HUES6 (cell line): ENCODE results near the gene DMP1.

ENCODE experiments used
- H3K27ac ChIP-seq: 2 replicates; pipeline ENCODE4 v1.7.0; 2013; ENCODE audit warnings: low read depth, mild to moderate bottlenecking, low read length, inconsistent platforms
- H3K27me3 ChIP-seq: 2 replicates; pipeline ENCODE4 v1.6.1; 2013; ENCODE audit warnings: low read length; ENCODE audit not compliant: control insufficient read depth, insufficient read depth
- H3K36me3 ChIP-seq: 2 replicates; pipeline ENCODE4 v1.6.1; 2013; ENCODE audit warnings: low read length; ENCODE audit not compliant: control insufficient read depth, insufficient read depth
- H3K4me1 ChIP-seq: 2 replicates; pipeline ENCODE4 v1.6.1; 2013; ENCODE audit warnings: low read length; ENCODE audit not compliant: control insufficient read depth, insufficient read depth
- H3K4me3 ChIP-seq: 2 replicates; pipeline ENCODE4 v1.5.1; 2013; ENCODE audit warnings: low read depth, low read length
- H3K9ac ChIP-seq: one replicate; pipeline ENCODE4 v1.6.1; 2013; ENCODE audit warnings: mild to moderate bottlenecking, low read length
- H3K9me3 ChIP-seq: 2 replicates; pipeline ENCODE4 v1.6.1; 2013; ENCODE audit warnings: low read depth, low read length; ENCODE audit not compliant: control insufficient read depth, insufficient read depth

Gene DMP1

DNA sequence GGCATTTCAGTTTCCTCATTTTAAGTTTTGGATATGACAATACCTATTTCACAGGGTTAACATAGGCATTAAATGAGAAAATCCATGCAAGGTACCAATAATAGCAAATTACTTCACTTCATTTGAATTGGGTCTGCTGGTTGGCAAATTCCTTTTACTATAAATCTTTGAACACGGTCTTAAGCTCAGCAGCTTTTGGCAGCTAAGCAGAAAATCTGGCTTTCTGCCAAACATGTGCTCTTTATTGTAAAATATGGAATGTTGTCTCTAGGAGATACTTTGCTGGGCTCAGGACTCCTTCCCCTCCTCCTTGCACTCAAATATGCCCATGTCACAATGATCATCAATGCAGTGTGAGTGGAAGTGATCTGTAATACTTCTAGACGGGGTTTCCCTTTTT is 16.8 kb upstream of the DMP1 start:
- H3K9me3 ChIP-seq, result no peaks in the 10 kb centered on the region
- no peak overlapping the region for H3K4me3 ChIP-seq

DNA sequence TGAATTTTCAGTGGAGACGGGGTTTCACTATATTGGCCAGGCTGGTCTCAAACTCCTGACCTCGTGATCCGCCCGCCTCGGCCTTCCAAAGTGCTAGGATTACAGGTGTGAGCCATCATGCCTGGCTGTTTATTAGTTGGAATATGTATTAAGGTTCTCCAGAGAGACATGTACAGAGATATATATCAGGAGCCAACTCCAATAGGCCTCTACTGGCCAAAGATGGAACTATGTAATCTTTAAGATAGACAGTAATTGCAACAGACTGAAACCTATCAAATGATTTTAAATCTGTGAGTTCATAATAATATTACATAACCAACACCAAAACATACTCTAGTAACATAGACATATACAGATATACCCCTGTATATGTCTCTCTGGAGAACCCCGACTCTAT is 5.8 kb upstream of the DMP1 start:
- no peaks in the 10 kb centered on the region for H3K36me3 ChIP-seq
- no peak overlapping the region for H3K27ac ChIP-seq
- H3K4me3 ChIP-seq, result no peak overlapping the region
- no peaks in the 10 kb centered on the region for H3K4me1 ChIP-seq
- H3K9ac ChIP-seq, result no peak overlapping the region
- H3K27me3 ChIP-seq, result no peaks in the 10 kb centered on the region
- H3K9me3 ChIP-seq, result no peaks in the 10 kb centered on the region

More for the DNA sequence above, 16.8 kb upstream of the DMP1 start:
- Histone ChIP-seq H3K4me1 (peaks cover 7% of the 10 kb centered on the region; the same call in 1 of the 2 replicates), H3K27ac (no peak overlapping the region), H3K9ac (no peak overlapping the region), H3K36me3 (no peaks in the 10 kb centered on the region), H3K27me3 (no peaks in the 10 kb centered on the region)

DNA sequence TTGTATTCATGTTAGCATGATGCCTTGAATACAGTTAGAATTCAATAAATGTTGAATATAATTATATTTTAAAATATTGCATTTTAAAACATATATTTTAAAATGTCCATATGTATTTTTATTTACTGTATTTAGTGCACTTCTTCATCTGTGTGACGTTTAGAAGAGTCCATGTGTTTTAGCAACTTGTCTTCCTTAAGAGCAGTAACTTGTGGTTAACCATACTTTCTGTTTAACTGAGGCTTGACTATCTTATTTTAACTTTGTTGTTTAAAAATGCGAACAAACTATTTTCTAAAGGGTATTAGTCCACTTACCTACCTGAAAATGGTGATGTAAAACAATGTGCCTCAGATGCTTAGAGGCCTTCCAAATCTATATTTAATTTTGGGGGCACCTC is 858 bp downstream of the DMP1 start:
- Histone ChIP-seq H3K36me3 (no peaks in the 10 kb centered on the region), H3K9me3 (no peaks in the 10 kb centered on the region), H3K9ac (no peak overlapping the region), H3K27me3 (no peaks in the 10 kb centered on the region), H3K27ac (no peak overlapping the region), H3K4me3 (no peak overlapping the region), H3K4me1 (peaks cover 10% of the 10 kb centered on the region)

DNA sequence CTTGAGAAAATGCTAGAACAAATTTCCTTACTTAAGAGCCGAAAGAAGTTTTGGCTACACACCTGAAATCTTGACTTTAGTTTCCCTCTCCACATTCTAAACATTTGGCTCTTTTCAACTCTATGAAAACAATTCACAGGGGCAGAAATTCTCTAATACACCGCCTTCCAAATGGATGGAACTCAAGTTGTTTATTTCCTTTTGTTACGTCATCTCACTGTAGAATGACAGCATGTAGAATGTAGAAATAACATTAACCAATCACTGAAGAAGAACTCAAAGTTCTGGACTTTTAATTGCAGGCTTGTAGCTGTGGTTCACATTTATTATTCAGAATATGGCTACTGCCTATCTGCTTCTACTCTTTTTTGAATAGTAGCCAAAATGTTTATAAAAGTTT is 1.9 kb downstream of the DMP1 start:
- Histone ChIP-seq H3K27ac (no peak overlapping the region), H3K9ac (no peak overlapping the region), H3K4me1 (peaks cover 10% of the 10 kb centered on the region), H3K27me3 (no peaks in the 10 kb centered on the region), H3K36me3 (no peaks in the 10 kb centered on the region), H3K9me3 (no peaks in the 10 kb centered on the region), H3K4me3 (no peak overlapping the region)

DNA sequence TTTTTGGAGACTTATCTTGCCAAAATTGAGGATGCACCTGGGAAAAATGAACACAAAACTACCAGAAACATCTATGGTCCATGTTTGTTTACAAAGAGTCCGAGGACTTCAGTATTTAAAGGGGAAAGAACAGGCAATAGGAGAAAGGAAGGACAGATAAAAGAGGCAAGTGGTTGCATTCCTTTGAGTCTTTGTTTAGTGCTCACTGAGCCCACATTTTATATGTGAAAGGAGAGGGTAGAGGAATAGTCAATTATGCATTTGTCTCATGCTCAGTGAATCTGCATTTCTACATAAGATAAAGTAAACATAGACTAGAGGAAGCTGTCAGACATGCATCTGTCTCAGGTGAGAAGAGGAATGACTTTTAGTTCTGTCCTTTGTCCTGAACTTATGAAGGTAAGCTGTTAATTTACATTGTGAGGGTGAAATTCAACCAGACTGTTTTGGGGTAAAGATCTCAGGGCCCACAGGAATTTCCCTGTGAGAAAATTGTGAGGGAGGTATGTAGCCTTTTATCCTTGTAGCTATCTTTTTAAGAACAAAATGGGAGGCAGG is 4.5 kb downstream of the DMP1 start:
- no peaks in the 10 kb centered on the region for H3K36me3 ChIP-seq
- H3K27me3 ChIP-seq, result no peaks in the 10 kb centered on the region
- H3K27ac ChIP-seq, result no peak overlapping the region
- H3K4me3 ChIP-seq, result no peak overlapping the region
- H3K9me3 ChIP-seq, result no peaks in the 10 kb centered on the region
- H3K4me1 ChIP-seq, result peaks cover 20% of the 10 kb centered on the region
- H3K9ac ChIP-seq, result no peak overlapping the region

DNA sequence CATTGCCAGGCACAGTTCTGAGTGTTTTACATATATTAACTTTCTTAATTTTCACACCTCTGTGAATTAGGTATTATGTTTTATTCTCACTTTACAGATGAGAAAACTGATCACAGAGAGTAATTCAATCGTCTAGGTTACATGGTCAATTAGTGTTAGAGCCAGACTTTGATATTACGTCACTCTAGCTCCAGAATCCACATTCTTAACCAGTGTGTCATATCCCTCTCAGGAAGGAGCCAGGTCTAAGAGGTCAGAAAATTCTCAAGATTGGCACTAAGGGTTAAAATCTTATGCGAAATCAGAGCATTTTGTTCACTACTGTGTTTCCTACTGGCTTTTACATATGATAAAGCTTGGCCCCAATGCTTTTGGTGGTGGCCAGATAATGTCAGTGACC is 7.4 kb downstream of the DMP1 start:
- Histone ChIP-seq H3K36me3 (no peaks in the 10 kb centered on the region), H3K9me3 (no peaks in the 10 kb centered on the region), H3K9ac (no peak overlapping the region), H3K27ac (no peak overlapping the region; the same call in 1 of the 2 replicates), H3K4me3 (no peak overlapping the region), H3K27me3 (no peaks in the 10 kb centered on the region), H3K4me1 (peaks cover 20% of the 10 kb centered on the region)

DNA sequence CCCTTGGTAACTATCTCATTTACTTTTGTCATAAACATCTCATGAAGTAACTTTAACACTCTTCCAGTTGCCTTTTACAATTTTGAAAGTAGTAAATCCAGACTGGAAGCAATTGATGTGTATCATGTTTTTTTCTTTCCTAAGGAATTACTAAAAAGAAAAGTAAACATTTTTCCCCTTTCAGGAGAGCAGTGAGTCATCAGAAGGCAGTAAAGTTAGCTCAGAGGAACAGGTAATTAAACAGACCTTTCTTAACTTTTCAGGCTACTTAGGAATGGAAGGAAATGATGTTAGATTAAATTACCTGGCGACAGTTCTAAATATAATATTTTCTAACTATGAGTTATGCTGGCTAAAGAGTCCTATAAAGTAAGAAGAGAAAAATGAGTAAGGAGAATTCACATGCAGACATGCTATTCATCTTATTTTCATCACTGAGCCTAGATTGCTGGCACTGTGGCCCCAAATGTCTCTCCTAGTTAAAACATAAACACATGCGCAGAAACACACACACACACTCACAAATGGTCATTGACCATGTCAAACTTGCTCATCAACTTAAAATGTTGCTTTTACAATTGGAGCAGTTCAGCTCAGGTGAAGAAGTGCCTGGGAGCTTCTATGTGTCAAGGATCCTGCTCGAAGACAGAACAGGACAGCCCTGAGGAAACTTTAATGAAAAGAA is 9.3 kb downstream of the DMP1 start:
- H3K27me3 ChIP-seq, result no peaks in the 10 kb centered on the region
- no peak overlapping the region for H3K4me3 ChIP-seq
- H3K9me3 ChIP-seq, result no peaks in the 10 kb centered on the region
- no peak overlapping the region for H3K9ac ChIP-seq
- H3K4me1 ChIP-seq, result peaks cover 17% of the 10 kb centered on the region
- no peaks in the 10 kb centered on the region for H3K36me3 ChIP-seq
- H3K27ac ChIP-seq, result no peak overlapping the region

DNA sequence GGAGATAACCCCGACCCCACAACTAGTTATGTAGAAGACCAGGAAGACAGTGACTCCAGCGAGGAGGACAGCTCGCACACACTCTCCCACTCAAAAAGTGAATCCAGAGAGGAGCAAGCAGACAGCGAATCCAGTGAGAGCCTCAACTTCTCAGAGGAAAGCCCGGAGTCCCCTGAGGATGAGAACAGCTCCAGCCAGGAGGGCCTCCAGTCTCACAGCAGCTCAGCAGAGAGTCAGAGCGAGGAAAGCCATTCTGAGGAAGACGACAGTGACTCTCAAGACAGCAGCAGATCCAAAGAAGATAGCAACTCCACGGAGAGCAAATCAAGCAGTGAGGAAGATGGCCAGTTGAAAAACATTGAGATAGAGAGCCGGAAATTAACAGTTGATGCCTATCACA is 12.8 kb downstream of the DMP1 start:
- Histone ChIP-seq H3K36me3 (no peaks in the 10 kb centered on the region), H3K4me3 (no peak overlapping the region), H3K4me1 (peaks cover 4% of the 10 kb centered on the region; the same call in 1 of the 2 replicates), H3K27me3 (no peaks in the 10 kb centered on the region), H3K9ac (no peak overlapping the region), H3K9me3 (no peaks in the 10 kb centered on the region), H3K27ac (no peak overlapping the region)

DNA sequence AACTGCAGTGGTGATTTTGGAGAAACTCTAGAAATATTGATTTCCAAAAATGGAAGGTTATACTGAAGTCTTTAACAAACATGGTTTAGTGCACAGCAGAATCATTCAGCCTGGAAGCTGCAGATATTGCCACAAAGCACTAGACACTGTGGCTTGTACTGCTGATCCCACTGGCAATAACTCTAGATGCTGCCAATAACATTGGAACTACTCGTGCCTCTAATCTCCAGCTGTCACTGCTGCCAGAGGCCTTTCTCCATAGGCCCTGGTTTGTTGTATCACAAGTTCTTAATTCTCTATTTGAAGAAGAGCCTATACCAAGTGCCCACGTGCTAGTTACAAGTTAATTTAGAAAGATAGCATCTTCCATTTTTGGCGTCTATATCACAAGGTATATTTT is 19.3 kb downstream of the DMP1 start:
- Histone ChIP-seq H3K9ac (no peak overlapping the region), H3K4me3 (no peak overlapping the region), H3K27me3 (no peaks in the 10 kb centered on the region), H3K9me3 (peaks cover 26% of the 10 kb centered on the region), H3K27ac (no peak overlapping the region), H3K4me1 (no peaks in the 10 kb centered on the region), H3K36me3 (no peaks in the 10 kb centered on the region)

DNA sequence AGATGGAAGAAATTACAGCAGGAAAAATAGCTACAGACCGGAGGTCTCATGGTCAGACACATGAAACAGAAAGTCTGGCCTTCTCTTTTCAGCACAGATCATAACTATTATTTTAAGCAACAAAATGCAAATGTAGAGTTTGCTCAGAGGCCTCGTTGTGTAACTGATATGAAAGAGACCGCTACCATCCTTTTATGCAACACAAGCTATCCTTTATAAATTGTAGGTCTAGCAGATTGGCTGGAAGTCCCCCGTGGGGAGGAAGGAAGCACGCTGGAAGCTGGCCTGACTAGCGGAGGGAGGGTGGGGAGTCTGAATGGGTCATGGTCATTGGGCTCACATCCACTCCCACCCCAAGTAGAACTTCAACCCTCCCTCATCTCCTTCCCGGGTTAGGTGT is 27.7 kb downstream of the DMP1 start:
- H3K27me3 ChIP-seq, result no peaks in the 10 kb centered on the region
- H3K9me3 ChIP-seq, result peaks cover 25% of the 10 kb centered on the region
- H3K9ac ChIP-seq, result no peak overlapping the region
- H3K4me1 ChIP-seq, result peaks cover 2% of the 10 kb centered on the region; the same call in 1 of the 2 replicates
- no peak overlapping the region for H3K4me3 ChIP-seq
- H3K36me3 ChIP-seq, result no peaks in the 10 kb centered on the region
- H3K27ac ChIP-seq, result no peak overlapping the region

DNA sequence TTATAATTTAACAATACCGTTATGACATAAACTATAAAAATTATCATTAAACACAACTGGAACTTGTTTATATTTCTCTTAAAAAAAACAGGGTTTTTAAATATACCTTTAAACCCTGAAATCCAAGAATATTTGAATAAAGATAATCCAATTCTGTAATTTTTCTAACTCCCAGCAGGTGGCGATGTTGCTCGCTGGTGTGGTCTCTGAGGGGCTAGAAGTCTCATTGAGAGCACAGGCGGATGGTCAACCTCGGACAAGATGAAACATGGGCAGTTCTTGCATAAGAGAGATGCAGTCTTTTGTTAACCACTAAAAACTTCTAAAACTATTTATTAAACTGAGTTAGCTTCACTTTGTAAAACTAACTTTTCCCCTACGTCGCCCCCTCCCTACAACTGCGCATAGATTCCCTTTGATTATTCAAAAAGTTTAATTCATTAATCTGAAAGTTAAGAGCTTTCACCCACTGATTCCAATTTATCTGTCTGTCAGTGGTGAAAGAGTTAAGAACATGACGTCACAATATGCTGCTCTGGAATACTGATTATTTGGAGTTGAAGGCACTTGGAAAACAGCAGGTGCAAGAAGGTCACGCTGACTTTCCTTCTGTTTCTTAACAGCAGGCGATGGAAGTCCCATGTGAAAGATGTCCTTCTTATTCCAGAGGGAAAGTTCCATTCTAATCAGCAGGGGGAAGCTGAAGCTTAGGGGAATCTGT is 29.5 kb downstream of the DMP1 start:
- no peak overlapping the region for H3K27ac ChIP-seq

More for the DNA sequence above, 29.5 kb downstream of the DMP1 start:
- Histone ChIP-seq H3K4me3 (no peak overlapping the region), H3K27me3 (no peaks in the 10 kb centered on the region), H3K9me3 (peaks cover 19% of the 10 kb centered on the region), H3K36me3 (no peaks in the 10 kb centered on the region), H3K4me1 (peaks cover 2% of the 10 kb centered on the region; the same call in 1 of the 2 replicates), H3K9ac (no peak overlapping the region)
